SHP77 treated with DMSO at 0.1 percent for 48 hours (cell line): ENCODE measurements around the gene VENTX.

ENCODE experiments used
- DNase-seq: peaks from one replicate; lab custom pipeline; 2025; lab: John Stamatoyannopoulos, UW

Gene VENTX

GRCh38 chr10:133235265-133235855 lies 2.3 kb upstream of the VENTX start:
- DNase-seq, result no peak

GRCh38 chr10:133235932-133236331 lies 1.7 kb upstream of the VENTX start:
- DNase-seq, result no peak

- DNase-seq, result no peak
Observed at GRCh38 chr10:133236401-133237240, 1.0 kb upstream of the VENTX start.

GRCh38 chr10:133237241-133237587 lies 441 bp upstream of the VENTX start:
- DNase-seq, result no peak

- DNase-seq, result no peak
Observed at GRCh38 chr10:133238466-133238804, 780 bp downstream of the VENTX start.

GRCh38 chr10:133239990-133240389 lies 2.3 kb downstream of the VENTX start:
- no peak for DNase-seq

- no peak for DNase-seq
Observed at GRCh38 chr10:133241501-133242205, 4.0 kb downstream of the VENTX start.

- no peak for DNase-seq
Observed at GRCh38 chr10:133242611-133243356, 5.1 kb downstream of the VENTX start.

GRCh38 chr10:133243593-133243992 lies 5.9 kb downstream of the VENTX start:
- DNase-seq, result no peak

GRCh38 chr10:133245439-133246235 lies 8.0 kb downstream of the VENTX start:
- no peak for DNase-seq

GRCh38 chr10:133246236-133246626 lies 8.6 kb downstream of the VENTX start:
- no peak for DNase-seq

GRCh38 chr10:133247681-133248333 lies 10.2 kb downstream of the VENTX start:
- no peak for DNase-seq

- no peak for DNase-seq
Observed at GRCh38 chr10:133248334-133248715, 10.7 kb downstream of the VENTX start.

- DNase-seq, result no peak
Observed at GRCh38 chr10:133249094-133249780, 11.6 kb downstream of the VENTX start.

- no peak for DNase-seq
Observed at GRCh38 chr10:133249975-133250754, 12.5 kb downstream of the VENTX start.

GRCh38 chr10:133251388-133252222 lies 13.9 kb downstream of the VENTX start:
- no peak for DNase-seq

GRCh38 chr10:133252223-133252552 lies 14.5 kb downstream of the VENTX start:
- no peak for DNase-seq

GRCh38 chr10:133253361-133253955 lies 15.8 kb downstream of the VENTX start:
- DNase-seq, result no peak
